Measurements from ENCODE around the gene AKAP1. TPM values are rescaled to one million over a fixed set of nuclear protein-coding genes. Genes with fewer than 3 reads are reported as not detected.

The AKAP1 gene
- total RNA-seq, result 10 to 100 TPM; 45.9 to 50.7 TPM

- POLR2A ChIA-PET, result interaction anchor here (0.5 to 1.3 kb wide), 7 partner anchors 12 to 676 kb away, joined by 3 to 4 read pairs (median 3); no protein-coding TSS in a partner anchor
- CTCF ChIA-PET, result no interaction called here
Measured at GRCh38 chr17:57084802-57085447, at the start of gene AKAP1. Gene AKAP1, plus strand, starts transcription at chr17:57085246. Its CDS starts 20,219 bp downstream, at chr17:57105465.

- ChIA-PET CTCF (interaction anchor here (0.5 kb wide), 1 partner anchor 1560 kb away, joined by 3 read pairs; no protein-coding TSS in a partner anchor), POLR2A (no interaction called here)
Measured at GRCh38 chr17:57035971-57036481, 49.0 kb upstream of the AKAP1 start.

- POLR2A ChIA-PET, result no interaction called here
- CTCF ChIA-PET, result no interaction called here
Measured at GRCh38 chr17:57037411-57037810, 47.6 kb upstream of the AKAP1 start.

- CTCF ChIA-PET, result no interaction called here
Measured at GRCh38 chr17:57038486-57038885, 46.6 kb upstream of the AKAP1 start.

GRCh38 chr17:57040571-57040970 lies 44.5 kb upstream of the AKAP1 start:
- POLR2A ChIA-PET, result no interaction called here

More at GRCh38 chr17:57038486-57038885, 46.6 kb upstream of the AKAP1 start:
- POLR2A ChIA-PET, result no interaction called here

GRCh38 chr17:57043276-57043675 lies 41.8 kb upstream of the AKAP1 start:
- POLR2A ChIA-PET, result no interaction called here
- CTCF ChIA-PET, result no interaction called here

More at GRCh38 chr17:57040571-57040970, 44.5 kb upstream of the AKAP1 start:
- CTCF ChIA-PET, result no interaction called here

GRCh38 chr17:57044976-57045867 lies 39.8 kb upstream of the AKAP1 start:
- CTCF ChIA-PET, result no interaction called here

GRCh38 chr17:57045868-57046704 lies 39.0 kb upstream of the AKAP1 start:
- ChIA-PET POLR2A (interaction anchor here (0.6 kb wide), 1 partner anchor 1587 kb away, joined by 3 read pairs; no protein-coding TSS in a partner anchor), CTCF (no interaction called here)

More at GRCh38 chr17:57044976-57045867, 39.8 kb upstream of the AKAP1 start:
- POLR2A ChIA-PET, result interaction anchor here (0.6 kb wide), 1 partner anchor 1586 kb away, joined by 3 read pairs; no protein-coding TSS in a partner anchor

GRCh38 chr17:57046749-57047148 lies 38.3 kb upstream of the AKAP1 start:
- CTCF ChIA-PET, result no interaction called here
- POLR2A ChIA-PET, result interaction anchor here (0.6 kb wide), 1 partner anchor 218 kb away, joined by 5 read pairs; no protein-coding TSS in a partner anchor

GRCh38 chr17:57048096-57048495 lies 37.0 kb upstream of the AKAP1 start:
- CTCF ChIA-PET, result no interaction called here
- POLR2A ChIA-PET, result interaction anchor here (0.5 kb wide), 1 partner anchor 23 kb away, joined by 3 read pairs; no protein-coding TSS in a partner anchor

GRCh38 chr17:57050306-57050705 lies 34.7 kb upstream of the AKAP1 start:
- POLR2A ChIA-PET, result no interaction called here
- CTCF ChIA-PET, result no interaction called here

- CTCF ChIA-PET, result no interaction called here
- POLR2A ChIA-PET, result interaction anchor here (0.6 kb wide), 1 partner anchor 74 kb away, joined by 4 read pairs; no protein-coding TSS in a partner anchor
Measured at GRCh38 chr17:57051886-57052361, 33.1 kb upstream of the AKAP1 start.

GRCh38 chr17:57062865-57063264 lies 22.2 kb upstream of the AKAP1 start:
- ChIA-PET CTCF (no interaction called here), POLR2A (no interaction called here)

GRCh38 chr17:57067162-57067561 lies 17.9 kb upstream of the AKAP1 start:
- ChIA-PET POLR2A (no interaction called here), CTCF (no interaction called here)

- CTCF ChIA-PET, result interaction anchor here (0.6 kb wide), 1 partner anchor 29 kb away, joined by 3 read pairs; no protein-coding TSS in a partner anchor
- POLR2A ChIA-PET, result no interaction called here
Measured at GRCh38 chr17:57067781-57068180, 17.3 kb upstream of the AKAP1 start.

GRCh38 chr17:57068222-57068658 lies 16.8 kb upstream of the AKAP1 start:
- CTCF ChIA-PET, result interaction anchor here (0.6 kb wide), 1 partner anchor 28 kb away, joined by 3 read pairs; no protein-coding TSS in a partner anchor
- POLR2A ChIA-PET, result interaction anchor here (0.6 kb wide), 1 partner anchor 176 kb away, joined by 3 read pairs; no protein-coding TSS in a partner anchor

GRCh38 chr17:57068707-57069106 lies 16.3 kb upstream of the AKAP1 start:
- CTCF ChIA-PET, result no interaction called here
- POLR2A ChIA-PET, result interaction anchor here (0.6 kb wide), 1 partner anchor 176 kb away, joined by 3 read pairs; no protein-coding TSS in a partner anchor

GRCh38 chr17:57071991-57072944 lies 12.8 kb upstream of the AKAP1 start:
- ChIA-PET POLR2A (interaction anchor here (1.1 kb wide), 1 partner anchor 12 kb away, joined by 3 read pairs; the partner anchor contains the start of gene AKAP1), CTCF (no interaction called here)
